GM18499 (cell line): Measurements from ENCODE around the gene SPSB2.
"Not testable (repeated sequence)": the region's sequence is repeated elsewhere in the genome, so short reads cannot be mapped to it uniquely, and the experiment has no call there.

Experiments used
- ATAC-seq: cut with Tn5 transposase; IDR thresholded peaks from one replicate; pipeline ENCODE4 v1.9.1; 2021; ENCODE audit warnings: moderate number of reproducible peaks; ENCODE audit not compliant: insufficient read depth, unreplicated experiment

SPSB2 gene

GRCh38 chr12:6871052-6871957 lies 1.8 kb downstream of the SPSB2 start:
- no peak for ATAC-seq

GRCh38 chr12:6870304-6870703 lies 2.8 kb downstream of the SPSB2 start:
- ATAC-seq: not testable (repeated sequence)

GRCh38 chr12:6869049-6870021 lies 3.8 kb downstream of the SPSB2 start:
- no peak for ATAC-seq

GRCh38 chr12:6868211-6869048 lies 4.7 kb downstream of the SPSB2 start:
- ATAC-seq: no peak

- ATAC-seq: no peak
These were observed 5.5 kb downstream of the SPSB2 start, which contains the start of gene TPI1 for GRCh38 chr12:6867413-6868210. TSS of gene TPI1 (plus strand) at chr12:6867531. CDS start at chr12:6867567, 36 bp downstream.

GRCh38 chr12:6866920-6867412 lies 6.1 kb downstream of the SPSB2 start:
- no peak for ATAC-seq

- ATAC-seq: no peak
These were observed 6.8 kb downstream of the SPSB2 start for GRCh38 chr12:6866163-6866919.

- not testable (repeated sequence) for ATAC-seq
These were observed 7.8 kb downstream of the SPSB2 start for GRCh38 chr12:6865307-6865706.

GRCh38 chr12:6863586-6864321 lies 9.3 kb downstream of the SPSB2 start:
- ATAC-seq: no peak

GRCh38 chr12:6863033-6863432 lies 10.1 kb downstream of the SPSB2 start:
- no peak for ATAC-seq

- ATAC-seq: no peak
These were observed 11.7 kb downstream of the SPSB2 start for GRCh38 chr12:6861391-6861790.

- no peak for ATAC-seq
These were observed 12.2 kb downstream of the SPSB2 start for GRCh38 chr12:6860942-6861341.

GRCh38 chr12:6860116-6860515 lies 13.0 kb downstream of the SPSB2 start:
- ATAC-seq: no peak

GRCh38 chr12:6858799-6859198 lies 14.3 kb downstream of the SPSB2 start:
- no peak for ATAC-seq

- ATAC-seq: no peak
These were observed 17.8 kb downstream of the SPSB2 start for GRCh38 chr12:6855322-6855721.

GRCh38 chr12:6854036-6854435 lies 19.1 kb downstream of the SPSB2 start:
- no peak for ATAC-seq

- ATAC-seq: no peak
These were observed 19.5 kb downstream of the SPSB2 start for GRCh38 chr12:6853626-6854025.
